Left forelimb (tissue), 1 donor: ENCODE measurements around the gene EYA4.

ENCODE experiments used
- DNase-seq: peaks from one replicate; pipeline ENCODE4 v3.0.0-alpha.2; 2018; ENCODE audit warnings: low spot score

The EYA4 gene

GRCh38 chr6:133399426-133399825 lies 158.3 kb downstream of the EYA4 start:
- no peak for DNase-seq

GRCh38 chr6:133404151-133404550 lies 163.0 kb downstream of the EYA4 start:
- DNase-seq = no peak

DNA sequence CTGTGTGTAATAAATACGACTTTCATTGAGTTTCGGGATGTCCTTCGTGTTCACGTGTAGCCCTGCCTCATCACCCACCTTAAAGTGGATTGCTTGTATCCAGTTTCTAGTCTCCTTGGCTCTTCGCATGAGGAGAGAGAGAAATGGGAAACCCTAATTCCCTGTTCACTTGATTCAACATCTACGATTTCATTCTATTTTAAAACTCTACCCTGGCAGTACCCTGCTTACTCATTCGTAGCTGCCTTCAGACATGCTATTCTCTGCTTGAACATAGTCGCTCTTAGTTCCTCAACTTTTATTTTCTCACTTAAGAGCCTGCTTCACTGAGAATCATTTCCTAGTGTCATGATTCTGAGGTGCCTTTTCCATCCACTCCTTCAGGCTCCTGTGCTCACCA lies 163.6 kb downstream of the EYA4 start:
- DNase-seq = no peak

DNA sequence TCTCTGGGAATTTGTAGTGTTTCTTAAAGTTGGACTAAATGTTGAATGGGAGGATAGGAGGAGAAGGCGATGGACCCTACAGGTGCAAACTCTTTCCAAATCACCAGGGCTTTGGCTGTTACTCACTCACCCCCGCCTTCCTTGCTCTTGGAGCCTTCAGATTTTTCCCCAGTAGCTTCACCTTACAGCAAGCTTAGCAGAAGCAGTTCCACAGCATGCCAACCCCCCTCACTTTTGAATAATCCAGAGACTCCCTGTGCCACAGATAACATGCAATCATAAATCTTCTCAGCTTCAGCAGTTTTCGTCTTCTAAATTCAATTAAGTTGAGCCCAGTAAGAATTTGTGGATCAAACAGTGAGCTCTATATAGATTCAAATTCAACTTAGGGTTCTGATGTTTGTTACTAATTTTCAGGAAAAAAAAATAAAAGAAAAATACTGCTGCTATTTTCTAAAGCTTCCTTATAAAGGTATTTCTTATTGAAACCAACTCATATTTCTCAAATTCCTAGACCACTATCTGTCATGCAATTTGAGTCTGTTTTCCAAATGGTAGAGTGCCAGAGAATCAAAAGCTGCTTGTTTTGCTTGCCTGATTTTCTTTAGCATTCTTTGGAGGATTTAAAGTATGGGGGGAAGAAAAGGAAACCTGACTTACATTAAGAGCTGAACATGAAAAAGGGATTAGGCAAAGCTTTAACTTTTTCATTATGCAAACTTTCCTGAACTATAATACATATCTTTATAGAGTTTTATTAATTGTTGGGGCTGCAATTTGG lies 166.4 kb downstream of the EYA4 start:
- no peak for DNase-seq

DNA sequence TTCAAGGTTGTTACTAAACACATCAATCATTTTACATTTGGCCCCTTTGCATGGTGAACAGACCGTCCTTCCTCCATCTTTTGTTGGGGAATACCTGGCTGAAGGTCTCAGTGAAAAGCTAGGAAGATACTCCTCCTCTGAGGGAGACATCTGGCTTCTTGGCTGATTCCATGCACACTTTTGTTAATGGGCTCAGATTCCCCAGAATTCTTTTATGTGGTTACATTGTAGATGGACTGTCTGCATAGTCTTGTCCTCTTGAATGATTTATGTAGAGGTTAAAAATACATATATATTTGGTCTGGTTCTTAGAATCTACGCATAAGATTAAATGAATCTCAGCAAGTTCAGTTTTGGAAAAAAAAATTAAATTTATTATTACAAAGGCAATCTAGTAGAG lies 167.0 kb downstream of the EYA4 start:
- DNase-seq = no peak

GRCh38 chr6:133408543-133408942 lies 167.4 kb downstream of the EYA4 start:
- no peak for DNase-seq

GRCh38 chr6:133410638-133411435 lies 169.7 kb downstream of the EYA4 start:
- DNase-seq = no peak

DNA sequence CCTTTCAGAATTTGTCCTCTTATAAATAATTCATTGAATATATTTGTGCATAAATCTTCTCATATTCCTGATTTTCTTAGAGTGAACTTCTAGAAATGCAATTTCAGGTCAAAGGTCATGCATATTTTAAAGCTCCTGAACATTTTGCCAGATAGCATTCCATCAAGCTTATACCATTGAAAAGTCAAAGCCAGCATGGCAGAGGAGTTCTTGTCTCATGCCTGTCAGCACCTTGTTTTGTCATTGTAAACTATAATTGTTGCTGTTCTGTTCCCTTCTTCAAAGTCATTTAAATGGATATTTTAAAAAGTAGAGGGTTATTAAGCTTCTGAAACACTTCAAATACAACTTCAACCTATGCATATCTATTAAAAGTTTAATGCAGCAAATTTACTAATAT lies 170.6 kb downstream of the EYA4 start:
- no peak for DNase-seq

DNA sequence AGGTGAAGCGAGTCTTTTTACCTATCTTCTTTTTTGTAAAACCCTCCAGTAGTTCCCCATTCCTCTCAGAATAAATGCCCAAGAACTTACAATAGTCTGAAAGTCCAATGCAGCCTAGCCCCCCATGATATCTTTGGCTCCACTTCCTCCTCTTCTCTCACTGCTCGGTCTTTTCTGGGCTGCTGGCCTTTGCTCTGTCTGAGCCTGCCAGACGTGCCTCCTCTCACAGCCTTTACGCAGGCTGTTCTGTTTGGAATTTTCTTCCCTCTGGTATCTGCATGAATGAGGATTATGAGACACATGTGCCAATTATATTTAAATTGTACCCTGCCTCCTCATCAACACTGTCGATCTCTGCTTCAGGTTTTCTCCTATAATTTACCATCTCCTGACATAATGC lies 174.1 kb downstream of the EYA4 start:
- no peak for DNase-seq

- no peak for DNase-seq
Measured at GRCh38 chr6:133418108-133418507, 177.0 kb downstream of the EYA4 start.

DNA sequence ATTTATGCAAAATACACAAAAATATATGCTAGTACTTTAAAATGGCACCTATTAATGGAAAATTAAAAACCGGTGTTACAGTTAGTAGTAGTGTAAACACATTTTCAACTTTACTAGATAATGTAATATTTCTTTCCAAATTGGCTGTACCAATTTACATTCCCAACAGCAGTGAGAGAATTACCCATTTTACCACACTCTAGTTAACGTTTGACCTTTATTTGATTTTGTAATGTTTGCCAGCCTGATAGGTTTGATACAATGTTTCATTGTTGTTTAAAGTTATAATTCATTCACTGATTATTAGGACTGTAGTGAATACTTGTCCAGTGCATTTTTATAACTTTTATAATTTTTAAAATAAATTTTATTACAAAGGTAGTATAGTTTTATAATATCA lies 182.1 kb downstream of the EYA4 start:
- no peak for DNase-seq

DNA sequence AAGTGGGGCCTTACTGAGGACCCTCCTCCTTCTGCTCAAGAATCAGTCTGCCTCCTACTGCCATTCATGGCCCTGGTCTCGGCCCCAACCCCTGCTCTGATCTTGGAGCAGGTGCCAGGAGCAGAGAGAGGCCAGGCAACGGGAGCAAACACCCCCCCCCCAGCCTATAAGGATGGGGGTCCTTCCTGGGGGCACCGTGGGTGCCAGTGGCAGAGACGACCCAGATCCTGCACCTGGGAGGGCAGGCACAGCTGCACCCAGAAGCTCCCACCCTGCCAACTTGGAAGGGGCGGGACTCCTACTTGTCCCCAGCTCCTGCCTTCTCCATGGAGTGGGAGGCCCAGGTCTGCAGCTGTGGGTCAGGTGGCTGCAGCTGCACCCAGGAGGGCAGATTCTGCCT lies 183.2 kb downstream of the EYA4 start:
- no peak for DNase-seq

GRCh38 chr6:133426038-133426437 lies 184.9 kb downstream of the EYA4 start:
- DNase-seq = no peak

- no peak for DNase-seq
Measured at GRCh38 chr6:133428295-133428694, 187.1 kb downstream of the EYA4 start.

DNA sequence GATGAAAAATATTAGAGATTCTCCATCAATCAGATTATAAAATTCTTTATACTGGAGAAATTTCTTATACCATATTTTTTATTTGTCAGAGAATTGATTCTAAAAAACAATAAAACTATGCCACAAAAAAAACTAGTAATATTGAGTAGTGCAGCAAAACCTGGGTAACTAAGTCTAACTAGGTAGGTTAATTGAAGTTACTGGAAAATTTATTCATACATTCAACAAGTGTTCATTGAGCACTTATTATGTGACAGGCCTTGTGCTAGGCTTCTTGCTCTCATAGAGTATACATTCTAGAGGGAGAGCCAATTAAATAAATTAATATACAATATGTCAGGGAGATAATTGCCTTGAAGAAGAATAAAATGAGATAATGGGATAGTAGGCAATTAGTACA lies 189.4 kb downstream of the EYA4 start:
- DNase-seq = no peak

- DNase-seq = no peak
Measured at GRCh38 chr6:133431031-133431430, 189.9 kb downstream of the EYA4 start.

DNA sequence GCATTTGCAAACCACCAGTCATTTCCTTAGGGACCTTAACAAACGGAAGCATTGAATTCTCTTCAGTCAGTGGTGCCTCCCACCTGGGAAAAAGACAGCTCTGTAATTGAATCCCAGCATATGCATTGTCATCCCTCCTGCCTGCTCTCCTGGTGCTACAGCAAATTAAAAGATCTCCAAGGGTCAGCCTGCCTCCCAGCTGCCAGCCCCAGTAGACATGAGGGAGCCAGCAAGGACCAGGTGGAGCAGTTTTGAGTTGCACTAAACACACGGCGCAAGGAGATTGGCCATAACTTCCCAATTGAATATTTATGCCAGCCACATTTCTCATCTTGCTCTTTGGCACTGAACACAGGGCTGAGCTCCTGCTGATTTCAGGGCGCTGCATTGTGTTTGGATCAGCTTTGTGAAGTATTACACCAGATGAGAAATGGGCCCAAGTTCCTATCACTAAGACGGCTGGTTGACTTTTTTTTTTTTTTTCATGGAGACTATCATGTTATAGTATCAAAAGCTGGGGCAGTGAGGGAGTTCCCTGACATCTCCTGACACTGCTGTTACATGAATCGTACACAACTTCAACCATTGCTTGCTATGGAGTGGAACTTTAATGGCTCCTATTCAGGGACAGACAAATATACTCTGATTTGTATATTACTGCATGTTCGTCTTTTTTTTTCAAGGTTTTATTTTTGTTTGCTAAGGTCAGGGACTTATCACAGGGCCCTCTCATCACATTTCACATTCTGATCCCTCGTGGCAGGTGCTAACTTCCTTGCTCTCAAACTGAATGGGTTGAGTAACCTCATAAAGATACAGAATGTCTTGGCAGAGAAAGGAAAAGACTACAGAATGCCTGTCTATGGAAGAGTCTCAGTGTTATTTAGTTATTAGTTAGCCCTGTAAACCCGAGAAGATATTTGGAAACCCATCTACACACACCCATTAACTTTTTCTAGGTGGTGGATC lies 191.1 kb downstream of the EYA4 start:
- no peak for DNase-seq

DNA sequence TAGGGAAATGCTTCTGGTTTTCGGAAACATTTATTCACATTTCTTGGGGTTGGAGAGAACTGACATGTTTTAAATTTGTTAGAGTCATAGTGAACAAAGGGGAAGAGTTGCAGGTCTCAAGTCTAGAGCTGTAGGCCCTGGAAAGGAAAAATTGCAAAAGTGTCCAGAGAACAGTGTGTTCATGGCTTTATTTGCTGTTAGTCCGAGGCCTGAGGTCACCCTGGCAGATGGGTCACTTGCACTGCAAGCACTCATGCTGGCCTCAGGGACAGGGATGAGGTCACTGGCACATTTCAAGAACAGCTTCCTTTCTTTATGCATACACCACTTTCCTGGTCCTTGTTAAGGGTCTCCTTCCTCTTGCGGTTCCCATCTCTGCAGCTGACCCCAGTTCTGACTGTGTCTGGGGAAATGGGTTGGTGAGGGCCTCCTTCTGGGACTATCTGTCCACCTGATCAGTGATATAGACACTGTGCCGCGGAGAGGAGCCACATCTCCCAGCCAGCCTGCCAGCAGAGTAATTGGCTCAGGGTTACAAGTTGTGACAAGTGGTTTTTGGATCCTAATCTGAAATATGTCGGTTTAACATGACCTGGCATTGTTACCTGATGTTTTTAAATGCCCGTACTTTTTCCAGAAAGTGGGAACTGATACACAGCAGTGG lies 194.0 kb downstream of the EYA4 start:
- DNase-seq = no peak

DNA sequence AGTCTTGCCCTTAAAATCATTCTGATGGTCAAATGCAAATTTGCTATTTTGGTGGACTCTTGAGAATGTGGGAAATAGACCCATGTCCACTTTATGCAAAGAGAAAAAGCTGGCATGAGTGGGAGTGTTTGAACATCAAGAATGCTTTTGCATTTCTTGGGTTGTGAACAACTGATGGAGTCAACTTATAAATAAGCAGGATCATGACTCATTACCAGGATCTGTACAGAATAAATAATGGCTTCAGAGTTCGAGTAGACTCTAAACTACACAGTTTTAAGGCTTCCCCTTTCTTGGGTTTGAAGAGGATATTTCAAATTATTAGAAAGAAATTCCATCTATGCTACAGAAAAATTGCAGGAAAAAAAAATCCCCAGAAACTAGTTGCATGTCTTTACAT lies 195.5 kb downstream of the EYA4 start:
- DNase-seq = no peak

GRCh38 chr6:133441491-133441890 lies 200.3 kb downstream of the EYA4 start:
- DNase-seq = no peak

GRCh38 chr6:133446789-133447188 lies 205.6 kb downstream of the EYA4 start:
- no peak for DNase-seq

GRCh38 chr6:133447924-133448323 lies 206.8 kb downstream of the EYA4 start:
- DNase-seq = no peak
